ENCODE measurements around the gene PSEN2.

DNA sequence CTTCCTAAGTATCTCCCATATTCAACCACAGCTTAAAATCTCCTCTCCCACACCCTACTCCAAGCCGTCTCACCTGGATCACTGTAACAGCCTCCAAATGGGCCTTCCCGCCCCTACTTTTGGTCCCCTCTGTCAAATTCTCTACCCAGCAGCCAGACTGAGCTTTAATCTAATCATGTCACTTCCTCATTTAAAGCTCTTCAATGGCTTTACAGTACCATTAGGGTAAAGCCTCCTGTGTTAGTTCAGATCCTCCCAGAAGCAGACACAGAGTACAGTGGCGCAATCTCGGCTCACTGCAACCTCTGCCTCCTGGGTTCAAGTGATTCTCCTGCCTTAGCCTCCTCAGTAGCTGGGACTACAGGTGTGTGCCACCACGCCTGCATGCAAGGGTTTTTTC is 46.8 kb upstream of the PSEN2 start:
- TF ChIP-seq CTCF (IDR thresholded peaks at IDR 0.05; ENCODE audit: poor library complexity) (no peak), EZH2phosphoT487 (IDR thresholded peaks at IDR 0.05; ENCODE audit: low read depth, severe bottlenecking, unreplicated experiment) (no peak), EZH2 (IDR thresholded peaks at IDR 0.05; ENCODE audit: borderline replicate concordance) (no peak)

Measured in hepatocyte (in vitro differentiated cells).